Measurements from ENCODE around the gene CDC42. TPM values are rescaled to one million over a fixed set of nuclear protein-coding genes. Genes with fewer than 3 reads are reported as not detected.

Gene CDC42
- total RNA-seq, 4 donors from 2014 or later: 177 to 243 (median 204) TPM

DNA sequence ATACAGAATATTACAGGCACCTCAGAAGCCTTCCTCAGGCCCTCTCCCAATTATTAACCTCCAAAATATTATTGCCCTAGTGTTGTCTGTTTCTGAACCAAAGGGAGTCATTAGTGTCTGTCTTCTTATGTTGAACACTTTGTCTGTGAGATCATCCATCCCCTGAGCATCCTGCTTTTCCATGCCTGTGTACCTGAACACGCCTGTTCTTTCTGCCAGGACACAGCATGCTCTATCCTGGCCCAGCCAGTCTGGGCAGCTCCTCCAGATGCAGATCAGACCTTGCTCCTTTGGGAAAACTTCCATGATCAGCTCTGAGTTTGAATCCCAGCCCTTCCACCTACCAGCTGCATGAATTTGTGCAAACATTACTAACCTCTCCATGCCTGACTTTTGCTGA, 11.0 kb upstream of the CDC42 start:
- H3K4me3 ChIP-seq: no peak overlapping the region
- WGBS: 94% methylated on average over 1 of the region's 1 CpG
- no peaks in the 10 kb centered on the region for H3K36me3 ChIP-seq
- TF ChIP-seq, protein P1, sequence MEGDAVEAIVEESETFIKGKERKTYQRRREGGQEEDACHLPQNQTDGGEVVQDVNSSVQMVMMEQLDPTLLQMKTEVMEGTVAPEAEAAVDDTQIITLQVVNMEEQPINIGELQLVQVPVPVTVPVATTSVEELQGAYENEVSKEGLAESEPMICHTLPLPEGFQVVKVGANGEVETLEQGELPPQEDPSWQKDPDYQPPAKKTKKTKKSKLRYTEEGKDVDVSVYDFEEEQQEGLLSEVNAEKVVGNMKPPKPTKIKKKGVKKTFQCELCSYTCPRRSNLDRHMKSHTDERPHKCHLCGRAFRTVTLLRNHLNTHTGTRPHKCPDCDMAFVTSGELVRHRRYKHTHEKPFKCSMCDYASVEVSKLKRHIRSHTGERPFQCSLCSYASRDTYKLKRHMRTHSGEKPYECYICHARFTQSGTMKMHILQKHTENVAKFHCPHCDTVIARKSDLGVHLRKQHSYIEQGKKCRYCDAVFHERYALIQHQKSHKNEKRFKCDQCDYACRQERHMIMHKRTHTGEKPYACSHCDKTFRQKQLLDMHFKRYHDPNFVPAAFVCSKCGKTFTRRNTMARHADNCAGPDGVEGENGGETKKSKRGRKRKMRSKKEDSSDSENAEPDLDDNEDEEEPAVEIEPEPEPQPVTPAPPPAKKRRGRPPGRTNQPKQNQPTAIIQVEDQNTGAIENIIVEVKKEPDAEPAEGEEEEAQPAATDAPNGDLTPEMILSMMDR (IDR thresholded peaks at IDR 0.05): no peak
- TF ChIP-seq POLR2A (IDR thresholded peaks at IDR 0.05; ENCODE audit: low read depth) (no peak), EP300 (IDR thresholded peaks at IDR 0.05) (no peak), POLR2AphosphoS5 (IDR thresholded peaks at IDR 0.05) (no peak)
- H3K27me3 ChIP-seq: no peaks in the 10 kb centered on the region
- H3K4me1 ChIP-seq: peaks cover 9 to 13% (median 12%) of the 10 kb centered on the region in 4 donors
- intact Hi-C loops (cut with DNase I): no loop called here
- H3K27ac ChIP-seq (replicated peaks in 1 of 4): no peak overlapping the region
- DNase-seq (ENCODE audit: extremely low spot score): no peak
- H3K9me3 ChIP-seq: no peaks in the 10 kb centered on the region

DNA sequence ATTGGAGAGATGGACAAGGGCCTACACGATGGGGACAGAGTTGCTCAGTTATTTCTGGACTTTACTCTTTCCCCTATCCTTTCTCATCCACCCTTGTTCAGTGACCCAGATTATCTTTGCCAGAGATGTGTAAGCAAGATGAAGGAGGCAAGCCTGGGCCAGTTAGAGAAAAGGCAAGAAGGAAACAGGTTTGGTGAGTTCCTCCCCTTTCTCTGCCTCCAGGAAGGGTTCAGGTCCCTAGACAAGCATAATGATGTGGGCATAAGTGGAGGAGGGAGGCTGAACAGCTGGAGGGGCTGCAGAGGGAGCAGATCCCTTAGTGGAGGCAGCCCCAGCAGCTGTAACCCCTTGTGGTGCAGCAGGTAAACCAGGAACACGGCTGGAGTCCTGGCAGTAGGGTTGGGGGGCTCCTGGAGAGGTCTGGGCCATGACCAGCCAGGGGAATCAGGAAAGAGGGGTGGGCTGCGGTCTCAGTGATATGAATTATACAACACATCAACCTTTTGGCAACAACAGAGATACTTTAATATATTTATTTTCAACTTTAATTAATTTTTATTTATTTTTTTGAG, 9.2 kb upstream of the CDC42 start:
- Histone ChIP-seq H3K27ac (replicated peaks in 1 of 4) (no peak overlapping the region), H3K27me3 (no peaks in the 10 kb centered on the region), H3K4me1 (peaks cover 9 to 13% (median 12%) of the 10 kb centered on the region in 4 donors), H3K36me3 (no peaks in the 10 kb centered on the region), H3K4me3 (no peak overlapping the region), H3K9me3 (no peaks in the 10 kb centered on the region)
- TF ChIP-seq EP300 (IDR thresholded peaks at IDR 0.05): no peak
- DNase-seq (ENCODE audit: extremely low spot score): no peak
- WGBS: 77% methylated on average over 3 of the region's 3 CpGs
- intact Hi-C loops (cut with DNase I): no loop called here

DNA sequence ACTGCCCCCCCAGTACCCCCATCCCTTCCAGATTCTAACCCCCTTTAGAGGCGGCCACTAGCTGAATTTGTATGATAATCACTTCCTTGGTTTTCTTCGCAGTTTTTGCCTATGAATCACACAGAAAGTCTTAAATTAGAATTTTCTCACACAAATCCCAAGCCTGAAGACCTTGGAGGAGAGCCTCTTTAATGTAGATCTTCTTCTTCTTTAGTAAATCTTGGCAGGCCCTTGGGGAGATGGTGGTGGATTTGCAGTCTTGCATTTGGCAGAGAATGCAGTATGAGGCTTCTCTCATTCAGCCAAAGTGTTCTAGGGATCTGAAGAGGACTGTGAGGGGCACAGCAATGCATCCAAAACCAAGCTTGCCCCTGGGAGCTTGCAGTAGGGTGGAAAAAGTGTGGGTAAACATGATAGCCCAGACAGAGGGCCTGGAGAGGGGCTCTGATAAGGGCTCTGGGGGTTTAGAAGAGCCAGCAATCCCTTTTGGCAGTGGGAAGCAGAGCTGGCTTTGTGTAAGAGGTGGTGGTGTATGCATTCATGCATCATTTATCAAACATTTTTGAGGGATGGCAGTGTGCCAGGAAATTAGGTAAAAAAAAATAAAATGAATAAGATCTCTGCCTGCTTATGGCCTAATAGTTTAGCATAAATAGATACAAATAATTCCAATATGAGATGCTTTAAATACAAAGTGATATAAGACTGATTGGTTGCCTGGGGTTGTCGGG, 7.7 kb upstream of the CDC42 start:
- DNase-seq (ENCODE audit: extremely low spot score): no peak
- TF ChIP-seq POLR2AphosphoS5 (IDR thresholded peaks at IDR 0.05) (no peak), POLR2A (IDR thresholded peaks at IDR 0.05; ENCODE audit: low read depth) (no peak), EP300 (IDR thresholded peaks at IDR 0.05) (no peak)
- TF ChIP-seq, protein P1 (IDR thresholded peaks at IDR 0.05): no peak
- no peaks in the 10 kb centered on the region for H3K27me3 ChIP-seq
- no peaks in the 10 kb centered on the region for H3K36me3 ChIP-seq
- H3K27ac ChIP-seq (replicated peaks in 1 of 4): no peak overlapping the region
- intact Hi-C loops (cut with DNase I): no loop called here
- peaks cover 3 to 8% (median 6%) of the 10 kb centered on the region in 4 donors for H3K4me1 ChIP-seq
- H3K4me3 ChIP-seq: no peak overlapping the region
- no peaks in the 10 kb centered on the region for H3K9me3 ChIP-seq
- WGBS: 74% methylated on average over 3 of the region's 3 CpGs

DNA sequence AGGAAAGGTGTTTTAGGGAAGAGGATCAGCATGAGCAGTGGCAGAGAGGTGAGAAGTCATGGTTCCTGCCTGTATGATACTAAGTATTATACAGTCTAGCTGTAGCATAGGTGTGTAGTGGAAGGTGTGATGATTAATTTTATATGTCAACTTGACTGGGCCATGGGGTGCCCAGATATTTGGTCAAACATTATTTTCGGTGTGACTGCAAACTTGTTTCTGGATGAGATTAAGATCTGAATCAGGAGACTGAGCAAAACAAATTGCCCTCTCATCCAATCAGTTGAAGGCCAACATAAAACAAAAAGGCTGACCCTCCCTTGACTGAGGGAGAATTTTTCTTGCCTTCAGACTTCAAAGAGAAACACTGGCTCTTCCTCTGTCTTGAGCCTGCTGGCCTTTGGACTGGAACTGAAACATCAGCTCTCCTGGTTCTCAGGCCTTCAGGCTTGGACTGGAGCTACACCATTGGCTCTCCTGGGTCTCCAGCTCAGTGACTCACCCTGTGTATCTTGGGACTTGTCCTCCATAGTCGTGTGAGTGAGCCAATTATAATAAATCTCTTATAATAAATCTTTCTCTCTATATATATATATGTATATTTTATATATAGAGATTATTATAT, 6.8 kb upstream of the CDC42 start:
- Histone ChIP-seq H3K9me3 (no peaks in the 10 kb centered on the region), H3K27me3 (no peaks in the 10 kb centered on the region), H3K27ac (replicated peaks in 1 of 4) (no peak overlapping the region), H3K4me1 (peaks cover 0 to 3% (median 0%) of the 10 kb centered on the region in 4 donors), H3K4me3 (no peak overlapping the region), H3K36me3 (no peaks in the 10 kb centered on the region)
- no peak for TF ChIP-seq POLR2A (IDR thresholded peaks at IDR 0.05; ENCODE audit: low read depth)
- TF ChIP-seq, protein P1 (IDR thresholded peaks at IDR 0.05): no peak
- TF ChIP-seq POLR2AphosphoS5 (IDR thresholded peaks at IDR 0.05): no peak
- no peak for TF ChIP-seq EP300 (IDR thresholded peaks at IDR 0.05)
- DNase-seq (ENCODE audit: extremely low spot score): no peak
- intact Hi-C loops (cut with DNase I): no loop called here
- 70% methylated on average over 2 of the region's 2 CpGs for WGBS
